HCT116 (cell line): ENCODE measurements around the gene LRRC72. TPM values are rescaled to one million over a fixed set of nuclear protein-coding genes. Genes with fewer than 3 reads are reported as not detected.

ENCODE experiments used
- ATAC-seq: fragments of 200-7000 bp; cut with Tn5 transposase; 2 replicates; pipeline ENCODE4 v1.9.1; 2020; ENCODE audit warnings: mild to moderate bottlenecking, moderate library complexity
- BruUV-seq: library from RNA; stranded (reverse); fragments of 400-500 nt; replicated peaks from 2 replicates; lab custom pipeline; 2021; lab: Mats Ljungman, UMichigan
- CTCF ChIA-PET: fragments of 300-600 bp; sonication (Branson Sonifier 250); formaldehyde crosslinking; loops from one replicate; lab custom pipeline; 2021; ENCODE audit warnings: antibody characterized with exemption; lab: Charles Lee
- POLR2A ChIA-PET: fragments of 300-600, 350-600 bp; sonication (Branson Sonifier 250); formaldehyde crosslinking; loops from one replicate; lab custom pipeline; 2021; ENCODE audit warnings: antibody characterized with exemption; lab: Charles Lee
- RAD21 ChIA-PET, 2 experiments: fragments of 300-600 bp; sonication (Branson Sonifier 250); formaldehyde crosslinking; loops; one replicate each; lab custom pipeline; 2023; ENCODE audit warnings: low total read pairs in 2 of 2; ENCODE audit not compliant: uncharacterized antibody in 2 of 2, unreplicated experiment in 2 of 2, low non-redundant PET in 1 of 2; lab: Charles Lee
- DNase-seq: peaks from one replicate; pipeline ENCODE4 v3.0.0-alpha.2; 2010; ENCODE audit warnings: low read depth, low spot score
- H2AFZ ChIP-seq: fragments of 200-600 bp; shearing (Covaris generic), sonication (generic); 2 replicates; pipeline ENCODE4 v1.6.1; 2017; ENCODE audit warnings: low read depth, mixed run types, mixed read lengths, antibody characterized with exemption, low read length; ENCODE audit not compliant: poor library complexity, severe bottlenecking
- H3K27ac ChIP-seq: 2 replicates; pipeline ENCODE4 v1.5.1; 2012; ENCODE audit warnings: low read depth, low read length
- H3K27me3 ChIP-seq: fragments of 200-600 bp; sonication (generic); 2 replicates; pipeline ENCODE4 v1.6.1; 2016; ENCODE audit warnings: mixed run types, low read length, mixed read lengths; ENCODE audit not compliant: insufficient read depth
- H3K36me3 ChIP-seq, 2 experiments: fragments of 200-500 bp in 1 of 2; fragments of 200-600 bp in 1 of 2; sonication (Bioruptor generic) in 1 of 2; sonication (generic) in 1 of 2; 2 replicates each; pipeline versions ENCODE4 v1.5.1 to v1.6.1; 2014 to 2016; ENCODE audit warnings: low read length in 2 of 2, inconsistent platforms in 1 of 2, mixed read lengths in 1 of 2, mixed run types in 1 of 2; ENCODE audit not compliant: insufficient read depth in 2 of 2, control insufficient read depth in 1 of 2
- H3K4me1 ChIP-seq, 2 experiments: fragments of 200-600 bp in 1 of 2; sonication (generic) in 1 of 2; 2 replicates each; pipeline versions ENCODE4 v1.5.1 to v1.6.1; 2012 to 2017; ENCODE audit warnings: low read length in 2 of 2, inconsistent platforms in 1 of 2, mild to moderate bottlenecking in 1 of 2, mixed read lengths in 1 of 2, mixed run types in 1 of 2, moderate library complexity in 1 of 2; ENCODE audit not compliant: insufficient read depth in 2 of 2, control insufficient read depth in 1 of 2
- H3K4me2 ChIP-seq: fragments of 200-600 bp; sonication (generic); 2 replicates; pipeline ENCODE4 v1.6.1; 2017; ENCODE audit warnings: mixed run types, low read length, mixed read lengths
- H3K4me3 ChIP-seq, 2 experiments: fragments of 200-600 bp in 1 of 2; sonication (generic) in 1 of 2; replicated peaks in 1 of 2; 2 replicates each; pipeline ENCODE4 v1.5.1; 2011 to 2016; ENCODE audit warnings: low read length in 2 of 2, control low read depth in 1 of 2, low read depth in 1 of 2, mild to moderate bottlenecking in 1 of 2, mixed read lengths in 1 of 2, mixed run types in 1 of 2
- H3K79me2 ChIP-seq: fragments of 200-600 bp; sonication (generic); 2 replicates; pipeline ENCODE4 v1.6.1; 2017; ENCODE audit warnings: mild to moderate bottlenecking, mixed run types, low read length, moderate library complexity, mixed read lengths; ENCODE audit not compliant: insufficient read depth
- H3K9ac ChIP-seq: fragments of 200-600 bp; sonication (generic); 2 replicates; pipeline ENCODE4 v1.6.1; 2016; ENCODE audit warnings: low read length, mixed read lengths
- H3K9me2 ChIP-seq: fragments of 200-600 bp; sonication (generic), shearing (Covaris generic); 2 replicates; pipeline ENCODE4 v1.6.1; 2017; ENCODE audit warnings: mixed run types, mild to moderate bottlenecking, moderate library complexity; ENCODE audit not compliant: insufficient read depth
- H3K9me3 ChIP-seq, 2 experiments: fragments of 200-500 bp in 1 of 2; fragments of 200-600 bp in 1 of 2; sonication (Bioruptor generic) in 1 of 2; sonication (generic) in 1 of 2; 2 replicates each; pipeline ENCODE4 v1.6.1; 2014 to 2017; ENCODE audit warnings: low read length in 2 of 2, mixed read lengths in 2 of 2, inconsistent platforms in 1 of 2, low read depth in 1 of 2, mild to moderate bottlenecking in 1 of 2, mixed run types in 1 of 2, moderate library complexity in 1 of 2; ENCODE audit not compliant: control insufficient read depth in 1 of 2, insufficient read depth in 1 of 2
- H4K20me1 ChIP-seq: fragments of 200-600 bp; sonication (generic), shearing (Covaris generic); 2 replicates; pipeline ENCODE4 v1.6.1; 2017; ENCODE audit warnings: mixed run types, mild to moderate bottlenecking, moderate library complexity; ENCODE audit not compliant: insufficient read depth
- EZH2 ChIP-seq: fragments of 200-600 bp; sonication (generic); IDR thresholded peaks from 2 replicates; pipeline ENCODE4 v1.6.1; 2017; ENCODE audit warnings: antibody characterized with exemption, mixed run types
- EZH2phosphoT487 ChIP-seq: fragments of 200-600 bp; IDR thresholded peaks from 2 replicates; pipeline ENCODE4 v1.6.1; 2018; ENCODE audit warnings: antibody characterized with exemption, borderline replicate concordance
- POLR2AphosphoS5 ChIP-seq: IDR thresholded peaks from 2 replicates; pipeline ENCODE4 v1.6.1; 2011; ENCODE audit warnings: mild to moderate bottlenecking, low read depth, low read length, moderate library complexity
- YY1 ChIP-seq: IDR thresholded peaks from 2 replicates; pipeline ENCODE4 v1.6.1; 2011; ENCODE audit warnings: low read length, low read depth, moderate library complexity, mild to moderate bottlenecking; ENCODE audit not compliant: insufficient replicate concordance; ENCODE audit errors: extremely low read depth
- ZBTB33 ChIP-seq: IDR thresholded peaks from 2 replicates; pipeline ENCODE4 v1.6.1; 2011; ENCODE audit warnings: mild to moderate bottlenecking, low read length, moderate library complexity; ENCODE audit not compliant: insufficient replicate concordance; ENCODE audit errors: extremely low read depth
- ZFX ChIP-seq: fragments of 450-650 bp; IDR thresholded peaks from 2 replicates; pipeline ENCODE4 v1.6.1; 2017
- intact Hi-C: fragments of 100-400 bp; cut with micrococcal nuclease; formaldehyde crosslinking; loops from 2 replicates; pipeline ENCODE4 v1.10.0; 2022
- total RNA-seq: library from RNA; stranded (reverse); gene quantifications from one replicate; pipeline ENCODE4 v1.2.1, GENCODE V29; 2021; ENCODE audit not compliant: unreplicated experiment

Gene LRRC72
- total RNA-seq, 1 experiment from 2014 or later, result not detected

GRCh38 chr7:16630654-16631053, 104.0 kb downstream of the LRRC72 start:
- H2AFZ ChIP-seq, result no peak overlapping the region
- POLR2A ChIA-PET, result no interaction called here

More at GRCh38 chr7:16630654-16631053, 104.0 kb downstream of the LRRC72 start:
- no peak for TF ChIP-seq ZFX
- no peak for TF ChIP-seq ZBTB33
- no peak for TF ChIP-seq EZH2
- no peak for TF ChIP-seq YY1
- no peak for TF ChIP-seq EZH2phosphoT487
- no peak for TF ChIP-seq POLR2AphosphoS5
- TF ChIP-seq, all 23 proteins: peak for 0
- Histone ChIP-seq H3K36me3 (peaks cover 0 to 5% of the 10 kb centered on the region in 2 experiments; a peak in 2 of 4 replicates), H3K79me2 (no peaks in the 10 kb centered on the region), H3K9me3 (no peaks in the 10 kb centered on the region), H3K9ac (no peak overlapping the region), H4K20me1 (no peaks in the 10 kb centered on the region), H3K4me3 (no peak overlapping the region), H3K4me1 (no peaks in the 10 kb centered on the region), H3K27ac (no peak overlapping the region), H3K27me3 (no peaks in the 10 kb centered on the region), H3K9me2 (no peaks in the 10 kb centered on the region), H3K4me2 (no peak overlapping the region)
- BruUV-seq, result no TSS peak
- ChIA-PET CTCF (no interaction called here), RAD21 (no interaction called here)
- DNase-seq (no peak), ATAC-seq (no peak)
- intact Hi-C loops, result no loop called here

Other genes with a start within 250 kb of the LRRC72 start
- gene CRPPA, start 105.3 kb upstream of the LRRC72 start, total RNA-seq, result 1.6 TPM
- gene SOSTDC1, start 61.1 kb upstream of the LRRC72 start, total RNA-seq, result 0.20 TPM
- 24.9 TPM for gene ANKMY2, start 118.9 kb downstream of the LRRC72 start, total RNA-seq
- gene BZW2, start 119.4 kb downstream of the LRRC72 start, total RNA-seq, result 119 TPM
- 18.5 TPM for gene TSPAN13, start 226.9 kb downstream of the LRRC72 start, total RNA-seq